Hindlimb muscle (tissue), 1 donor: ENCODE data around the gene RIN3. TPM values are rescaled to one million over a fixed set of nuclear protein-coding genes. Genes with fewer than 3 reads are reported as not detected.
"Not testable (repeated sequence)": the region's sequence is repeated elsewhere in the genome, so short reads cannot be mapped to it uniquely, and the experiment has no call there.

Experiments used
- DNase-seq: peaks from one replicate; pipeline ENCODE4 v3.0.0-alpha.2; 2013
- polyA plus RNA-seq: library from polyadenylated mRNA; unstranded; fragments of 120-200 nt; gene quantifications from one replicate; pipeline ENCODE4 v1.2.1, GENCODE V29; 2013; ENCODE audit not compliant: insufficient read length

The RIN3 gene
- polyA plus RNA-seq, 1 donor, result 16.7 TPM

DNA sequence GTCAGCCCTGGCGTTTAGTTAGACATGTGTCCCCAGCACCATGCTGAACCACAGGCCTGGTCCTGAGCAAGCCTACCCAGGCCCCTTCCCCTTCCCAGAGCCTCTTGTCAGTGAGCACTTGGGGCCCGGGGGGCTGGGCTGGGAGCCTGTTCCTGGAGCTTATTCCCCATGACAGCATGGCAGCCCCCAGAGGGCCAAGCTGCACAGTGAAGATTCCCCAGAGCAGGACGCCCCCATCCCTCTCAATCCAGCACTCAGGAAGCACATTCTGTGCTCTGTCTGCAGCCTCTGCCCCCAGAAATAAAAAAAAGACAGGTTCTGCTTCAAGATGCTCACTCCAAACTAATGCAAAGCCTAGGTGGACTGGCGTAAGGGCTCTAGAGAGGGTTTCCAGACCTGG, 117.5 kb downstream of the RIN3 start:
- no peak for DNase-seq

DNA sequence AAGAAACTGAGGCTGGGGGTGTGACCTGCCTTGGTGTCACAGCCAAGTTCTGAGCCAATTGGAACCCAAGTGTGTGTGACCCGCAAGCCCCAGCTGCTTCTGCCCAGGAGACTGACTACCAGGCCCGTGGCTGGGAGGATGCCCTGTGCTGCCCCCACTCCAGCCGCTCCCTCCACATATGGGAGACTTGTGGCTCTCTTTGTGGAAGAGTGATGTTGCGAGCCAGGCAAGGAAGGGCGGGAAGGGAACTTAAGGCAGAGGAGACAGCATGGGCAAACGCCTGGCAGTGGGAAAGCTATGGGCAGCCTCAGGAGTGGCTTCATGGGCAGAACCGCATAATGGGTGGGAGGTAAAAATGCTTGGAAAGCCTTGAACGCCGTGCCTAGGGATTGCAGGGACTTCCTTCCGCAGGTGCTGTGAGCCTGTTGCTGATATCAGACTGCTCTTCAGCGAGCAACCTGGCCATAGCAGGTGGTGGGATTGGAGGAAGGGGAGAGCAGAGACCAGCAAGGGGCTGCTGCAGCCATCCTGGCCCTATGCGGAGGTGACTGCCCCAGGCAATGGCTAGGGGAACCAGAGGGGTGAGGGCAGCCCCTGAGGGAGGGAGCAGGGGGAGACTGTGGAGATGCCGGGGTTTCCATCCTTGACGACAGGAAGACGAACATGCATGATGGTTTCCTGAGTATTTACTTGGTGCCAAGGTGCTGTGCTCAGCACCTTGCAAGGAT, 119.1 kb downstream of the RIN3 start:
- no peak for DNase-seq

DNA sequence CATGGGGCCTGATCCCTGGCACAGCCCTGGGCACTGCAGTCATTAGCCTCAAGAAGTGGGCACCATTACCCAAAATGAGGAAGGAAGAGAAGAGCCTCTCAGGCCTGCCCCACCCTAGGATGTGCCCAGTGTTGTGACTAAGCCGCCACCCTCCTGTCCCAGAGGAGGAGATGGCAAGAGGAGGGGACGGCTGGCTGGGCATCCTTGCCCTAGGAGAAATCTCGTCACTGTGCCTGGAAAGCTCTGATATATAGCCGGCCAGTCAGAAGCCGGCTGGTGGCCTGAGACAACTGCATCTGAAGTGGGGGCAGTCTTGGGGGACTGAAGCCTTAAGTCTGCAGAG, 119.7 kb downstream of the RIN3 start:
- DNase-seq, result no peak

DNA sequence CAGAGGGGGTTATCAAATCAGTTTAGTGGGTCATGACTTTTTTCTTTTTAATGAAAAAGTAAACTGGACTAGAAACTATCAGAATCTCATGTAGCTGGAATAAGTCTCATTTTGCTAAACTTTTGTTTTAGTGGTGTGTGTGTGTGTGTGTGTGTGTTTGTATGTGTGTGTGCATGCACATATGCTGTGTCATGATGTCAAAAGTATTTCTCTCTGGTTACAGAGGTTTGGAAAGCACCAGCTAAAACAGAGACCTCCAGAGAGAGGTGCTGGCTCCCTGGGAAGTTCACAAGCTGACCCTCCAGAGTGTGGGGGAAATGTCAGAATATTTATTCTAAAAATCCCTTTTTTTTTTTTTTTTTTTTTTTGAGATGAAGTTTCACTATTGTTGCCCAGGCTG, 120.1 kb downstream of the RIN3 start:
- no peak for DNase-seq

DNA sequence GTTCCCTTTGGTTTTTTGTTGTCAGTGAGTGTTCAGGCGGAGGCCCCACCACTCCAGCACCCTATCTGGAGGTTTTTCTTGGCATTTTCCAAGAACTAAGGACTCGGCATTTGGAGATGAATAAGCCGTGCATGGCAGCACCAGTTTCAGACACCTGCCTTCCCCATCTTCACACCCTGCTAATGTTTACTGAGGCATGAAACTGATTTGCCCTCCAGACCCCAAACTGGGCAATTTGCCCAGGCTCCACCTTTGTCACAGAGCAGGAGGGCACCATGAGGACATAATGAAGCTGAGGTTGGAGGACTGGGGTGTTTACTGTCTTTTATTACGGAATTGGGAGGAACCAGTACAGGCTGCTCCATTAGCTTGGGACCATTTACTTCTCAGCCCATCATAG, 121.5 kb downstream of the RIN3 start:
- DNase-seq, result no peak

DNA sequence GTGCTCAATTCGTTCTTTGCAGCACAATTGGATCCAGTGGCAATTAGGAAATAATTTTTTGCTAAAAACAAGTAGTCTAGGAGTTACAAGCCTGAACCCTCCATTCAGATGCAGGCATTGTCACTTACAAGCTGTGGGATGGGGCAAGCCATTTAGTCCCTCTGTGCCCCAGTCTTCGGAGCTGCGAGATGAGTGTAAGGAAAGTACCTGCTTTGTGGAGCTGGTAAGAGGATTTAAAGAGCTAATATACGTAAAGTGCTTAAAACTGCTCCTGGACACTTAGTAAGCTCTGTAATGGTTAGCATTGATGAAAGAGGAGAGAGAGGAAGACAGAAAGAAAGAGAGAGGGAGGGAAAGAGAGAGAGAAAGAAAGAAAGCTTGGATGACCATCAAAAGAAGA, 122.3 kb downstream of the RIN3 start:
- no peak for DNase-seq

DNA sequence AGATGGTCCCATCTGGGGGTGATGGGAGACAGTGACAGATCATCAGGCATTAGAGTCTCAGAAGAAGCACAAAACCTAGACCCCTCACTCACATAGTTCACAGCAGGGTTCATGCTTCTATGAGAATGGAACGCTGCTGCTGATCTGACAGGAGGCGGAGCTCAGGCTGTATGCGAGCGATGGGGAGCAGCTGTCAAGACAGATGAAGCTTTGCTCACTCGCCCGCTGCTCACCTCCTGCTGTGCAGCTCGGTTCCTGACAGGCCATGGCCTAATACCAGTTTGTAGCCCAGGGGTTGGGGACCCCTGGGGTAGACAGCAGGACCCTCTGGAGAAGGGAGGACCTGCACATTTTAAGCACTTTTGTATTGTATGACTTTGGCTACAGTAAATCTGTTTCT, 123.6 kb downstream of the RIN3 start:
- no peak for DNase-seq

DNA sequence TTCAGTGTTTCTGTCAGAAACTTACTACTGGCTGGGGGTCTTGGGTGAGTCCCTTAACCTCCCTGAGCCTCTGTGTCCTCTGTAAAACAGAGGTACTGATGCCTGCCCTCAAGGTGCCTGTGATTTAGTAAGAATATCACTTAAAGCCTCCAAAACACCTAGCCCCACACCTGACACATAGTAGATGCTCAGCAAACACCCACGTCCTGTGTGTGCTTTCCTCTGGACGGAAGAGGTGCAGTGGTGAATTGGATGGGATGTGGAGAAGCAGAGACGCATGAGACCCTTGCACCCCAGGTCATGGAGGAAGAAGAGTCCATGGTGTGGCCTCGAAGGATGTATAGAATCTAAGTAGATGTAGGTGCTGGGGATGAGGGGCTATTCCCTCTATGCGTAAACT, 124.3 kb downstream of the RIN3 start:
- DNase-seq, result no peak

DNA sequence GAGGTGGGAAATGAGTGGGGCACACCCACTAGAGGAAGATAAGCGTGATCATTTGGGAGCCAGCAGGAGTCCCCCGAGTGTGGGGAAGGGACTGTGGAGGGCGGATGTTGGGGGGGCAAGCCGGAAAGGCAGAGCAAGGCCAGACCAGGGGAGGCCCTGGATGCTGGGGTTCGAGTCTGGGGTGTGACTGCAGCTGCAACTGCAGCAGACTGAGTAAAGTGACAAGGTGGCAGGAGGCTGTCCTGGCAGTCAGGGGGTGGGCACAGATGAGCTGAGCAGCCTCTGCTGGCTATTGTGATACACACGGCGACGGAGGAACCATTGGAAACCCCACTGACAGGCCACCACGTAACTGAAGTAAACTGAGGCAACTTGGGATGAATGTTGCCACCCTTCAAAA, 124.7 kb downstream of the RIN3 start:
- no peak for DNase-seq

DNA sequence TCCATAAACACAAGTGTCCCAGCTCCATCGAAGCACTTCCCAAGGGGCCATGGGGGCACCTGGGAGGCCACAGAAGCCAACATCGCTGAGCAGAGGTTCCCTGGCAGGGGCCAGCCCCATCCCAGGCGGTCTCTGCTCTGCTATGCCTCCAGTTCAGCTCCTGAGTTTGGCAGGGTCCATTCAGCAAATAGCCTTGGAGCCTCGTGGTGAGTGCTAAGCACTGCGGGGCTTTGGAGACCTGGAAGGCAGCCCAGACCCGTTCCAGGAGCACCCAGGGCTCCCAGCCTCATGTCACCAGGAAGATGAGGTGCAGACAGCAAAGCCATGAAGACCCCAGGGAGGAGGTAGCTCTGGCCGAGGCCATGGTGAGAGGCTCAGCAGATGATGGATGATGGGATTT, 125.3 kb downstream of the RIN3 start:
- DNase-seq, result no peak

DNA sequence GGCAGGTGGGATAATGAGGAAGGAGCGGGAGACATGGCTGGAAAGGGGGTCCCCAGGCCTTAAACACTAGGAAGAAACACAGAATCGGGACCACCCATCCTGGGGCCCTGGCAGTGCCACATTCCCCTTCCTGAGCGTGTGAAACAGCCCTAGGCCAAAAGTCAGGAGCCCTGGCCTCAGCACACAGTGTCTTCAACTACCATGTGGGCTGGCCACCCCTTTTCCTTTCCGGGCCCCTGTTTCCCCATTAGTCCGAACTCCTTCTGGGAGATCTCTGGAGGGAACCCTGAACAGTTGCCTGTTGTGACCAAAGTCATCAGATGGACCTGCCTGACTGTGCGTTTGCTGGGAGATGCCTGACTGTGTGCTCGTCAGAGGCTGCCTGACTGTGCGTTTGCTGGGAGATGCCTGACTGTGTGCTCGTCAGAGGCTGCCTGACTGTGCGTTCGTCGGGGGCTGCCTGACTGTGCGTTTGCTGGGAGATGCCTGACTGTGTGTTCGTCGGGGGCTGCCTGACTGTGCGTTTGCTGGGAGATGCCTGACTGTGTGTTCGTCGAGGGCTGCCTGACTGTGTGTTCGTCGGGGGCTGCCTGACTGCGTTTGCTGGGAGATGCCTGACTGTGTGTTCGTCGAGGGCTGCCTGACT, 126.0 kb downstream of the RIN3 start:
- DNase-seq, result not testable (repeated sequence)

DNA sequence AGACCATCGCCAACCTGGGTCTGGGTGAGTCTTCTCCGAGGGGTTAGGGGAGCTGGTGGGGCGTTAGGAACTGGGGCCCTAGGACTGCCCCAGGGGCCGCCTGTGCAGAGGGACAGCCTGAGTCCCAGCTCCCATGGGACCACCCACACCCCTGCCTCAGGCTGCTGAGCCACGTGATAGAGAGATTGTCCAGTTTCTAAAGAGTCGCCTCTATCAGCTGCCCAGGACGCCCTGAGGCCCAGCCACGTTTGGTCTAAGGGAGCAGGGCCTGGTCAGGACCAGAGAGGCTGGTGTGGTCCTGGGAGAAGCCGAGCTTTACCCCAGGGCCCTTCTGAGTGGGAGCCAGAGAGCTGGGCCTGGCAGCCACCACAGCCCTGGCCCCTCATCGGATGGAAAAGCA, 127.7 kb downstream of the RIN3 start:
- no peak for DNase-seq

DNA sequence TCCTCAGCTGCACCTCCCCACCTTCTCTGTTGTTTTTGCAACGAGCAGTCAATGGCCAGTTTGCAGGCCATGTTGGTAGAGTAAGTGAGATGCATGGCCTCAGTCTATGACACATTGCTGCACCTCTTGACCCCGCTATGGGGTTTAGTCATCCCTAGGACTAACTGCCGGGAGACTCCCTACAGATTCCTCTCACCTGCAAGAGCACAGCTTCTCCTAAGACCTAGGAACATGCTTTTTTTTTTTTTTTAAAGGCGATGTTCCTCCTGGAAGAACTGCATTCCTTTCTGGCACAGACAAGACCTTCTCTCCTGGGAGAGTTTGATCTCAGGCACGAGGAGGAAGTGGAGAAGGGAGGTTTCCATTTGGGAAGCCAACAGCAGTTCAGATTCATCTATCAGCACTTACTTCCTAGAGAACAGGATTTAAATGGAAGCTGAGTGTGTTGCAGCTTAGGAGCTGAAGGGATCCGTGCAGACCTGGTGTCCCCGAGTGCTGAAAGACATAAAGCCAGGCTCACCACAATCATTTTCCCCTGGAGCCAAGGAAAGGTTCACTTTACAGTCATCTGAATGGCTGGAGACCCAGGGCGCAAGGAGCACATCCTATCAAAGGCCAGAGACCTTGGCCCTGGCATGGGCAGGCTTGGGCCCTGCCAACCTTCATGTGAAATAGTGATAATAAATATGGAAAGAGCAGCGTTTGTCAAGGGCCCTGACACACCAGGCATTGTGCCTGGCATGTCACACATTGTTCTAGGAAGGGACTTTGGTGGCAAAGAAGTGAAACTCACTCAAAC, 130.8 kb downstream of the RIN3 start:
- no peak for DNase-seq

DNA sequence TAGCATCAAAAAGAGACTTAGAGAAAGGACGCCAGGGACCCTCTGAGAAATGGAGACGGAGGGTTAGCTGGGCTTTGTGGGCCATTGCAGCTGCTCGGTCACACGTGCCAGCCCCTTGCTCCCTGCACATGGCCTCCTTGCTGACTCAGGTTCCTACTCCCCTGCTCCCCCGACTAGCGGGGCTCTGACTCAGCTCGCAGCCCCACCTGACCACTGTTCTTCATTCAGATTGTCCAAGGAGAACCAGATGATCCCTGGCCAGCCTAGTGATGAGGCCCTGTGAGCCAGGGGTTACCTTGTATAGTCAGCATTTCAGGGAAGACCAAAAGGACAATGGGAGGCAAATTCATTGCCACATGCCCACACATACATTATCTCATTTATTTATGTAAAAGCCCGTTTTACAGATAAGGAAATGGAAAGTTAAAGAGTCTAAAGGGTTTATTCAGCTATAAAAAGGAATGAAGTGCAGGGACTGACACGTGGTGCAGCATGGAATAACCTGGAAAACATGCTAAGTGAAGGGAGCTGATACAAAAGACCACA, 131.5 kb downstream of the RIN3 start:
- DNase-seq, result no peak

DNA sequence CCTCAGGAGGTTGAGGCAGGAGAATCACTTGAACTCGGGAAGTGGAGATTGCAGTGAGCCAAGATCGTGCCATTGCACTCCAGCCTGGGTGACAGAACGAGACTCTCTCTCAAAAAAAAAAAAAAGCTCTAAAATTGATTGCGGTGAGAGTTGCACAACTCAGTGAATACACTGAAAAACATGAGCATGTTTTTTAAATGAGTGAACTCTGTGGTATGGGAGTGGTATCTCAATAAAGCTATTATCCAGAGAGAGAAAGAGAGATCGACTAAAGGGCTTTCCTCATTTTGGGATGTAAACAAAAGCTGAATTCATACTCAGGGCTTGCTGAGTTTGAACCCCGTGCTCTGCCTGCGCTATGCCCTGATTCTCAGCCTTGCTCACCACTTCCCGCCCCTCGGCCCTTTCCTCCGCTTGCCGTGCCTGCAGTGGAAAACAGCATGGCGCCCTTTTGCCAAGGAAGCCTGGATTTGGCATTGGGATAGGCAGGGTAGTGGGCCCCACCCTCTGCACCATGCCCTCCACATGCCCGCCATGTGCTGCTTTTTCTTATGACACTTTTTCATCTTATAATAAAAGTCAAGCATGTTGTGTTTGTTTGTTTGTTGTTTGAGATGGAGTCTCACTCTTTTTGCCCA, 132.4 kb downstream of the RIN3 start:
- DNase-seq, result no peak

DNA sequence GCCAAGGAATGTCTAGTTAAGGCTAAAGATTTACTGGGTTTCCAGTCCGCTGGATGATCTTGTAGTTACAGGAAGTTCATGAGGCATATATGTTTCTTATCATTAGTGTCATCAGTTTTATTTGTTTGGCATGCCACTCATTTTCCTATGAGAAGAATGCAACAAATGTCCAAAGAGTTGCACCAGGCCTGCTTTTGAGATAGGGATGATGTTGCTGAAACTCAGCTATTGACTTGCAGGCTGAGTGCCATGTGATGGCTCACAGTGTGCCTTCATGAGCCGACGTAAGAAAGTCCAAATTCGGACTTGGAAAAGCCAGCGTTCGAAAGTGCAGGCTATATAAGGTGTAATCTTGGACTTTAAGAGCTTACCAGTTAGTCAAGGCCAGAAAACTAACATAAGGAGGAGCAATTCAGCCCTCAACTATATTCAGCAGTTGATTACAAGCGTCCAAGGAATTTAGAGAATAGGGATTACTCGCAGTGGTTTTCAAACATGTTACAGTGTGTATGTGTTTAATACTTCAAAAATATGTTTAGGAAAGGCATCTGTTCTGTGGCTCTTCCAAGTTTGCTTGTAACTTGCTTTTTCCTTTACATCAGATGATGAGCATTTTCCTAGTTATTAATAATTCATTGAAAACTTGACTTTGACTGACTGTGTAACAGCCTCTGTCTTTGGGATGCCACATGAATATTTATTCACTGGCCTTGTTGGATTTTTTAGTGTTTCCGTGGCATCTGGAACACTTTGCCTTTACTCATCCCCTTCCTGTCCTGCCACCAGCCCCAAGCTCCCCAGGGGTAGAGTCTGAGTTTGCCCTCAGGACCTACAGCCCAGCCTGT, 133.6 kb downstream of the RIN3 start:
- peak; percentile 62 for DNase-seq

DNA sequence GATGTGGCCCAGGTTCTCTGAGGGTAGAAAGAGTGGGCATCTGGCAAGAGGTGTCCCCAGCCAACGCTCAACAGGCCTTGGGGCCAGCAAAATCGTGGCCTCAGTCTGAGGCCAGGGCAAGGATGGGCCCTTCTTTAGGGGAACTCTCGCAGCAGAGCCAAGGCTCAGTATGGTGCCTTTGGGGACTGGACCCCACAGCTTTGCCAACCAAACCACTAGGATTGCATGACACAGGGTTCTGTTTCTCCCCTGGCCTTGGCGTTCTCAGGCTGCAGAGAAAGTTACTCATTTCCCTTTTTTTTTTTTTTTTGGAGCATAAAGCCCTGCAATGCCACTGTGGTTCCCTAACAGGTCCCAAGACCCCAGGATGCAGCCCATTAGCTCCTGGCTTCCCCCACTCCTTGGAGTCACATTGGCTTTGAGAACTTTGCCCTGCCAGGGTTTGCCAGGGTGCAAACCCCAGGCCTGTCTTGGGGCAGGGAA, 134.3 kb downstream of the RIN3 start:
- DNase-seq, result no peak

DNA sequence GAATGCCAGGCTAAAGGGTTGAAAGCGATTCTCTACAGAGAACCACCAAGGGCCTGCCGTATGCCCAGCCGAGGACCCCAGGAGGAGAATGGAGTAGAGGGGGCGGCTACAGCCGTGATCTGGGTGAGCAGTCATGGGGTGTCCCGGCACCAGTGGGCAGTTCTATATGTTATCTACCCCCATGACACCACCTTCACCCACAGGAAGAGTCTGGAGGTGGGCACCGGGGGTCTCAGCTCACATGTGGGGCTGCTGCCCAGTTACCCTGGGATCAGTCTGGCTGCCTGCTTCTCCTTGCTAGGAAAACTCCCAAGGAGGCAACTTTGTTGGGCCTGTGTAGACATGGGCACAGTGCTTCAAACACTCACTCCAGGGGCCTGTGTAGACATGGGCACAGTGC, 135.5 kb downstream of the RIN3 start:
- DNase-seq, result no peak

DNA sequence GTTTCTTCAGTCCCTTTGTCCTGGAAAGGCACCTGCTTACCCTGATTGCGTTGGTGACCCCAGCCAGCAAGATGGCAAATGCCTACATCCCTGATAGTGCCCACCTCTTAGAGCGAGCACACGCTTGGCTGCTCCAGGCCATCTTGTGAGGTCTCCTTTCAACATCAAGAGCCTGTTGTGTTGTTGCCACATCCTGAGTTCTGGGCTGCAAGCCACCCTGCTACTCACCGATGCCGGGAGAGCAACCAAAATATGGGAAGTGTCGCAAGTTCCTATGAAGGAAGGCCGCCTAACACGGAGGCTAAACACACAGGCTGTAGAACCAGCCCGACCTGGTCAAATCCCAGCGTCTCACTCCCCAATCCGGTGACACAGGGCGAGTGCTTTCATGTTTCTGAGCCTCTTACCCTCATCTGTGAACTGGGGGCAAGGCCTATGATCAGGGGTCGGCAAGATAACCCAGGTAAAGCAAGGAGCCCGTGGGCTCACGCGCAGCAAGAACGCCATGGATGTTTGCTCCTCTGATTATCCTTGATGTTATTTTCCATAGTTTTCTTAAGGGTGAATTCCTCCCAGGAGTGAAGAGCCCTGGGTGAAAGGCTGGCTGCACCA, 136.5 kb downstream of the RIN3 start:
- no peak for DNase-seq

DNA sequence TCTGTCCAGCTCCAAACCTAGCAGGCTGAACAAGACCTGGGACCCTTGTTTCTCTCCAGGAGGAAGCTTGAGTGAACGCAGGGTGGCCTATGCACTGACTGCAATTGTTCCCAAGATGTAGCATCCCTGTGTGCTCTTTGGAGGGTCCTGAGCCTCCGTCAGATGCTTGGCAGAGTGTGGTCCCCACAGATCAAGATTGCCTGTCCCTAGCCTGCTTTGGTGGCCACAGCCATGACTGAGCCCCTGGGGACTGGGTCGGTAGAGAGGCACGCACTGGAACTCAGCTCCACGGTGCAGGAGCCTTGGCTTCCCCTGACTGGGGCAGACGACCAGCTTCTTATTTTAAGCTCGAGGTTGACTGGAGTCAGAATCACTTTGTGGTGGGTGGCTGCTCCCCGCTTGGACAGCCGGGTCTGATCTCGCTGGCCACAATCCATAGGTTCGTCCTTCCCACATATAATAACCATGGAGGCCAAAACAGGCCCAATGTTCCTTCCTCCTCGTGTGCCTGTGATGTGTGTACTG, 137.1 kb downstream of the RIN3 start:
- DNase-seq, result no peak

DNA sequence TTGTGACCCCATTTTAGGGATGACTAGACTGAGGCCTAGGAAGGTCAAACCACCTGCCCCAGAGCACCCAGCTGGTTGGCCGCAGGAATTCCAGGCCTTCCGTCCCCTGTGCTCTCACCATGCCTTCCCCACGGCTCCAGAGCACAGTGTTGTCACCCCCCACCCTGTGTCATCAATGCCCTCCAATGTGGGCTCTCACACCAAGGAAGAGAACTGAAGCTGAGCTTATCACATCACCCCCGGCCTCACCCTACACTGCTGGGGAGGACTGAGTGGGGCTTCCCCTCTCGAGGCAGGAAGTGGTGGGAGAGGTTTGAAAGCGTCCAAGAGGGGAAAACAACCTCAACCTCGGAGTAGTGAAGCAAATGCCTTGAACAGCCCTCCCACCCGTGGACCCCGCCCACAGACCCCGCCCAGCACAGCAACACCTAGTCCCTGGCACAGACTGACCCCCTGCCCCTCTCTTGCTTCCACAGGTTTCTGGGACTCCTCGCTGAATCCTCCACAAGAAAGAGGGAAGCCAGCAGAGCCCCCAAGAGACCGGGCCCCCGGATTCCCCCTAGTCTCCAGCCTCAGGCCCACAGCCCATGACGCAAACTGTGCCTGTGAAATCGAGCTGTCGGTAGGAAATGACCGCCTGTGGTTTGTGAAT, 137.7 kb downstream of the RIN3 start:
- no peak for DNase-seq
